GM18505 (cell line): ENCODE results near the gene PTPRD.
"Not testable (repeated sequence)": the region's sequence is repeated elsewhere in the genome, so short reads cannot be mapped to it uniquely, and the experiment has no call there.

ENCODE experiments used
- ATAC-seq: cut with Tn5 transposase; IDR thresholded peaks from one replicate; pipeline ENCODE4 v1.9.1; 2021; ENCODE audit not compliant: unreplicated experiment
- POLR2A ChIP-seq: IDR thresholded peaks from 4 replicates; pipeline ENCODE4 v1.6.1; 2011; ENCODE audit warnings: borderline replicate concordance; ENCODE audit not compliant: insufficient read depth, insufficient read length; ENCODE audit errors: extremely low read depth

PTPRD gene

DNA sequence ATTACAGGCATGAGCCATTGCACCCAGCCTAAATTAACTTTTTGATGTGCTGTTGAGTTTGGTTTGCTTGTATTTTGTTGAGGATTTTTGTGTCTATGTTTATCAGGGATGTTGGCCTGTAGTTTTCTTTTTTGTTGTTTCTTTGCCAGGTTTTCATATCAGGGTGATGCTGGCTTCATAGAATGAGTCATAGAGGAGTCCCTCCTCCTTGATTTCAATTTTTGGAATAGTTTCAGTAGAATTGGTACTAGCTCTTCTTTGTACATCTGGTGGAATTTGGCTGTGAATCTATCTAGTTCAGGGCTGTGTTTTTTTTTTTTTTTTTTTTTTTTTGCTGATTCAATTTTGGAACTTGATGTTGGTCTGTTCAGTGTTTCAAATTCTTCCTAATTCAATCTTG, 1648.9 kb downstream of the PTPRD start:
- TF ChIP-seq POLR2A: no peak

DNA sequence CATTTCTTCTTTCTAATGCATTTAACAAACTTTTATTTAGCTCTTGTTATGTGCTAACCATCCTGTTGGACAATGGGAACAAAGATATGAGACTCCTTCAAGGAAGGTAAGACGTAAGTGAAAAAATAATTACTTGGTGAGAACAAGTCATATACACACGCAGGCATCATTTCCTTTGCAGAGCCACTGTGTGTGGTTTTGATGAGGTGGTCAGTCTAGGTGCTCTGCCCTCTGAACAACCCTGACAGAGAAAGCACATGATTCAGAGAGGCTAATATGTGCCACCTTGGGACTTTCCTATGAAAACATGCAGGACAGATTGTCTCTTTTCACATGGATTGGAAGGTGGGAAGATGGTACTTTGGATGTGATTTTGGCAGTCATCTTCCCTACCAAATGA, 1650.7 kb downstream of the PTPRD start:
- ATAC-seq: no peak
- no peak for TF ChIP-seq POLR2A

More for the DNA sequence above, 1648.9 kb downstream of the PTPRD start:
- ATAC-seq: no peak

DNA sequence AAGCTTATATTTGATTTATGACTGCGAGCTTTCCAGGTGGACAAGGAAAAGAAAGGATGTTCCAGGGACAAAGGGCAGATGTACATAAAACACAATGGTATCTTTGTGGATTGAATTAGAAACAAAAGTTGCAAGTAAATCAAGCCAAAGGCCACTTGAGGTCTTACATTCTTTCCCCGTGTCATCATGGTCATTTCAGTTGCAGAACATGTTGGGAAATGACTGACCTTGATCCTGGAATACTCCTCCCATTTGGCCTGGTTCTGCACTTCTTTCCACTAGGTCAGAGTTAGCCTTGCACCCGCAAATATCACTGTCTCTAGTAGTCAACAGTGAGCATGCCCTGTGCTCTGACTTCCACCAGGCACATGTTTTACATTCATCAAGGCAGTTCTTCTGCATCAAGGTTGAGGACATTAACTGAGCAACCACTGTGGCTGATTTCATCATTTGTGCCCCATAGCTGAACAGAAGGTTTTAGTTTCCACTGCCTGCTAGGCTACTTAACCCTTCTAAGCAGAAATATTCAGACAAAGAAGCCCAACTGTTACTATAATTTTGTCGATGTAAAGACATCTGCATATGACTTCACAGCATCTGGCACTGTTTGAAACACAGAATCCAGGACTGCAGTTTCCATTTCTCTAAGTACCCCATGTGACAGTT, 1651.5 kb downstream of the PTPRD start:
- no peak for ATAC-seq
- no peak for TF ChIP-seq POLR2A

DNA sequence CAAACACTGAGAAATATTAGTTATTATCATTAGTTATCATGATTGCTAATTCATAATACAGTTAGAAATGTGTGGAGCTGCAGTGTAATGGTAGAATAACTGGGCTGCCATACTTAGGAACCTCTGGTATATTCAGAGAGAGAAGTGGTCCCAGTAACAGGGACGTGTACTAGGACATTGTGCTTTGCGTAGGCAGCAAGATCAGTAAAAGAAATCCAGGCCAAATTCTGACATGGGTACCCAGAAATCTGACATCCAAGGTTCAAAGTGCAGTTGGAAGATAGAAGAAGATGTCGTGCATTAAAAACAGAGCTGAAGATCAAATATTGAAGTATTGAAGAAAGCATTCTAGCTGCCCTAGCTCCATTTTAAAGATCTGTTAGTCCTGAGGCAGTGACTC, 1652.5 kb downstream of the PTPRD start:
- no peak for TF ChIP-seq POLR2A
- ATAC-seq: no peak

DNA sequence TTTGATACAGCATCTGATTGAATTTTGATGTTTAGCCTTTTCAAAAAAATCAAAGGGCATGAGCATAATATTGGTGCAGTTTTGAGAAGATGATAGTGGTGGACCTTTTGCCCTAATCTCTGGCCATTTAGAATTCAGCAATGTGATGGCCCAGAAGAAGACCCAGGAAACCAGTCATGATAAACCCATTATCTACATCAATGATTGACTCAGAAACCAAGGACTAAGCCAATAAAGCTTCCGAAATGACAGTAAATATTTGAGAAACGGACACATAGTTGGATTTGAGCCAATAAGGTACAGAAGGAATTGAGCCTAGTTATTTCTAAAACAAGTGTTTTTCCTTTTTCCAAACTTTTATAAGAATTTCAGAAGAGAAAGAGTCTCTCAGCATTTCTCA, 1654.4 kb downstream of the PTPRD start:
- no peak for ATAC-seq
- TF ChIP-seq POLR2A: no peak

DNA sequence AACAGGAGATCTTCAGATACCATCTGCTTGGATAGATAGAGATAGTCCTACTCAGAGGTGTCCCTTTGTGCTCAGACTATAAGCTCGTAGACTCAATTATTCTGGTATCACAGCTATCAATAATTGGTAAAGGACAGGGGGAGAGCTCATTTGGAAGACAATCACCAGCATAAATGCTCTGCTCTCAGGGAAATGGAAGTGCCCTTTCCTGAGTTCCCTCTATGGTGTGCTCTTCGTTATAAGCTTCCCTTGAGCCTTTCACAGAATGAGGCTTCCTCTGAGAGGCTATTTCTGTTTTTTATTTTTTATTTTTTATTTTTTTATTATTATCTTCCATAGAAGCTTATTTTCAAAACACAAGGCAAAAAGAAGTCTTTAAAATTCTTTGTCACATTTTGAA, 1657.5 kb downstream of the PTPRD start:
- no peak for TF ChIP-seq POLR2A
- no peak for ATAC-seq

DNA sequence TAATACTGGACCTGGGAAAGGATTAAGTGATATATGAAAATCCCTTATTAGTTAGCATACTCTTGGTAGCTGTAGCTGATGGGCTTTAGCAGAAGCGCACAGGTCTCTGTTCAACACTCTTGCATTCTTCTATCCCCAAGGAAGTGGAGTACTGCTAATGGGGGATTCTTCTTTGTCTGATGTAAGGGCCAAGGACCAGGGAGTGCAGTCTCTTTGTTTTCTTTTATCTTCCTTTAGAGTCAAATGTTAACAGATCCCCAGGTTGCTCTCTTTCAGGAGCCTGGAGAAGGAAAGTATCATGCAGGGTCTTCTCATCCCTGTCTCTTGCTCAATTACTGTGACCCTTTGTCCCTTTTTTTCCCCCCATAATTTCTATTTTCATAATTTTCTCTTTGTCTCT, 1666.3 kb downstream of the PTPRD start:
- TF ChIP-seq POLR2A: no peak
- no peak for ATAC-seq

DNA sequence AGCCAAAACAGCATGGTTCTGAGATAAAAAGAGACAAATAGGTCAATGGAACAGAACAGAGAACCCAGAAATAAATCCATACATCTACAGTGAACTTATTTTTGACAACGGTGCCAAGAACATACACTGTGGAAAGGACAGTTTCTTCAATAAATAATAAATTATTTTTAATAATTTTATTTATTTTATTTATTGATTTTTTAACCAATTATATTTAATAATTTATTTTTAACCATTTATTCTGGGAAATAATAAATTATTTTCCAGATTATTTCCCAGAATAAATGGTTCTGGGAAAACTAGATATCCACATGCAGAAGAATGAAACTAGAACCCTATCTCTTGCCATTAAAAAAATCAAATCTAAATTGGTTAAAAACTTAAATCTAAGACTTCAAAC, 1669.4 kb downstream of the PTPRD start:
- no peak for TF ChIP-seq POLR2A
- ATAC-seq: no peak

DNA sequence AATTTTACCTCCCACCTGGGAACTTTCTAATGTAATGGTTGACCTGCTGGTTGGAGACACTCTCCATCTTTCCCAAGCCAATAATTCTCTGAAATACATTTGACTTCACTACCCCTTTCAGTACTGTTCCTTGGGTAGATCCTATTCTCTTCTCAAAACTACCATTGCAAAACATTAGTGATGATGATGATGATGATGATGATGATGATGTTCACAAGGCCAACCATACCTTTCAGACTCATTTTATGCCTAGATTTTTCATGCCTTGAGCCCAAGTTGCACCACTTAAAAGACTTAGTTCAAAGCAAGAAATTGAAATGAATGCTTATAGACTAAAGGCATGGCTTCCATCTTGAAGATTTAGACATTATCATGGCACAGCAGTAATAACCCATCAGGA, 1672.2 kb downstream of the PTPRD start:
- TF ChIP-seq POLR2A: no peak
- no peak for ATAC-seq

DNA sequence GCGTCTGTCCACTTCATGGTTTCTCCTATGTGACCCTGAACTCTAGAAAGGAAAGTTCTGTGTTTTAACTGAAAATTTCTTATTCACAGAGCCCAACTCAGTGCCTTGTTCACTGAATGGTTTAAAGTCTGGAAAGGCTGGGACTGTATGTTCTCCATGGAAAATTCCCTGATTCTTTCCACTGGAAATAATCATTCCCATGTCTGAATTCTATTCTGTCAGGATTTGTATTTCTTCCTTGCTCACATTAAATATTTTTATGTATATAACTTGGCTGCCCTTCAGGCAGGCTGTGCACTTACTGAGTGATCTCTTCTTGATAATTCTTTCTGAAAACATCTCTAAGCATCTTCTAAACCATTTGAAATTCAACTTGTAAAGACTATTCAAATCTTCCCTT, 1686.3 kb downstream of the PTPRD start:
- no peak for ATAC-seq
- TF ChIP-seq POLR2A: no peak

DNA sequence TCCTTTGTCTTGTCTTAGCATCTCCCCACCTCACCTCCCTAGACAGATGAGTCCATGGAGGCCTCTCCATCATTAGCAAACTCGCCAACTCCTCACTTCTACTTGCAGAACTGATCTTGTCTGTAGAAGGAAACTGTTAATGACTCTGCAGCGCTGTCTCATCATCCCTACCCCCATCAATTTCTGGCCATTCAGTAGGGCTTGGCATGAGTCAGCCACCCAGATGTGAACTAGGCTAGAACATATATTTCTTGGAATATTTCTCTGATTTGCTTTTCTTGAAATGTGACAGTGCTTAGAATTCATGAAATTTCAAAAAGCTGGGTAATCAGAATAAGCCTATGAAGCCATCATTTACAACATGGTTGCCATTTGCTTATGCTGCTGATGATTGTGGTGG, 1688.2 kb downstream of the PTPRD start:
- no peak for TF ChIP-seq POLR2A
- no peak for ATAC-seq

DNA sequence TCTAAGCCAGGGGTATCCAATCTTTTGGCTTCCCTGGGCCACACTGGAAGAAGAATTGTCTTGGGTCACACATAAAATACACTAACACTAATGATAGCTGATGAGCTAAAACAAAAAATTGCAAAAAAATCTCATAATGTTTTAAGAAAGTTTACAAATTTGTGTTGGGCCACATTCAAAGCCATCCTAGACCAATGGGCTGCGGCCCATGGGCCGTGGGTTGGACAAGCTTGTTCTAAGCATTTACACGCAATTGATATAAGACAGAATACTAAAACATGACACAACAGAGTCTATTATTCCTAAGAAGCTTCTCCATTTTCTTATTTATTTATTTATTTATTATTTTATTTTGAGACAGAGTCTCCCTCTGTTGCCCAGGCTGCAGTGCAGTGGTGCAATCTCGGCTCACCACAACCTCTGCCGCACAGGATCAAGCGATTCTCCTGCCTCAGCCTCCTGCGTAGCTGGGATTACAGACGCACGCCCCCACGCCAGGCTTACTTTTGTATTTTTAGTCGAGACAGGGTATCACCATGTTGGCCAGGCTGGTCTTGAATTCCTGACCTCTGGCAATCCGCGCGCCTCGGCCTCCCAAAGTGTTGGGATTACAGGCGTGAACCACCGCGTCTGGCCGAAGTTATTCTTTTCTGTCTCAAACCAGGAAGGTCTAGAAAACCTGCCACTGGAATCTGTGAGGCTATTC, 1692.2 kb downstream of the PTPRD start:
- not testable (repeated sequence) for ATAC-seq

DNA sequence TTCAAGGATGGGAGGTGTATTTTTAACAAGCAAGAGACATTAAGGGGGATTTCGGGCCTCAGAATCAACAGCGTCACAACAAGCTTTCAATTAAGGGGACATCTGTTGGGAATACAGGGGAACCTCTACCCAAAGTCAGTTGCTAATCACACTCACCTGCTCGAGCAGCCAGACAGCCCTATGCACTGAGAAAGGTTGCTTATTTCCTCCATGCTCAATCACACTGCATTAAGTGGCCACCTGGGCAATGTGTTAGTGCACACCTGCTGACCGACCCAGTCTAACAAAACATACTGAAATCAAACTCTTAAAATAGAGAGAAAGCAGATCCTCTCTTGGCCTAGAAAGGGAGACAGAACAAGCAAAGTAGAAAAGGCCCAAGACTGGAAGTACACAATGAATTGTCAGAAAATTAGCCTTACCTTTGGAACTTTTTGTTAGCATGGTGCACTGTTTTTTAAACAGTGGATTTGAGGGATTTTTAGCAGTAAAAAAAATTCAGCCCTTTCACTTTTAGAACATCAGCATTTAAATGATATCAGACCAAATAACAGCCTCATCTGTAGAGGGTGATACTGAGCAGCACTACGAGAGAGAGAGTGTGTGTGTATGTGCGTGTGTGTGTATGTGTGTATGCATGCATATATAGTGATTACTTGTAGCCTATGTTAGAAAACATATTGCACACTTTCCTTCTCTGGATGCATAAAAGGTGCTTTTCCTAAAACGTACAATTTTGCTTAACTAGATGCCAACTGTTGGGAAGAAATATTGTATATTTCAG, 1694.7 kb downstream of the PTPRD start:
- TF ChIP-seq POLR2A: no peak
- ATAC-seq: no peak

DNA sequence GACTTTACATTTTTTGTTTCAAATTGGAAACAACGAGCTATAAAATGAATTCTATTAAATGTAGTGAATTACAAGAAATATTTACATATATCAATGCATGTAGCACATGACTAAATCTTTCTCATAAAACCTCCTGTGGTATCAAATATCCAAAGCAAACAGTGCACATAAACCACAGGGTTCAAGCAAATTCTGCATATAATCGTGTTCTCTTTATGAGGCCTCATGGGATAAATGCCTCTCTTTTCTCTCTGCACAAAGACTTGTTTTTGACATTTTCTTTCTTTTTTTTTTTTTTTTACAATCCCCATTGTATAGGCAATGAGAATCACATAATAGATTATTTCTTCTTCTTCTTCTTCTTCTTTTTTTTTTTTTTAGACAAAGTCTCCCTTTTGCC, 1696.0 kb downstream of the PTPRD start:
- no peak for ATAC-seq
- no peak for TF ChIP-seq POLR2A

DNA sequence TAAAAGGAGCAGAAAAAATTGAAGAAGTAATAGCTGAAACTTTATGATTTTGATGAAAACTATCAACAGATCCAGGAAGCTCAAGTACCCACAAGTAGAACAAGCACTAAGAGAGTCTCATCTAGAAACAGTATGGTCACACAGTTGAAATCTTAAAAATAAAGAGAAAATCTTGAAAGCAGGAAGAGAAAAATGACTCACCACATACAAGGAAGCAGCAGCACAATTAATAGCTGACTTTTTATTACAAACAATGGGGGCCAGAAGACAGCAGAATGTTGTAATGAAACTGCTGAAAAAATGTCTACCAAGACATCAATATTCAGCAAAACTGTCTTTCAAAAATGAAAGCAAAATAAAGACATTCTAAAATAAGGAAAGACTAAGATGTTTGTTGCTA, 1704.9 kb downstream of the PTPRD start:
- no peak for TF ChIP-seq POLR2A
- no peak for ATAC-seq

DNA sequence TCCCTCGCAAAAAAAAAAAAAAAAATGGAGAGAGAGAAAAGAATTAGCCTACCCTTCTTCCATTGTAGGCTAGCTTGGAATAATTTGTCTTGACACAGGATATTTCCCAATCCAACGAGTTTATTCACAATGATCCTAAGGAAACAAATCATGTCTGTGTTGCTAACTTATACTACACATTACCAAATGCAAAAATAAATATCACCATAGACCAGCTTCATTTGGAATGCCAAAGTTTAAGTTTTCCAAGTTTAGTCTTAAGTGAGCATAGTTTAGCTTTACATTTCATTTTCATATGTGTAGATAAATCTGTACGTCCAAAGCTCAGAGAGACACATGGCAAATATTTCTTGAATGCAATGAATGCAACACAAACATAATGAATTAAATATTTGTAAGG, 1707.1 kb downstream of the PTPRD start:
- no peak for ATAC-seq
- TF ChIP-seq POLR2A: no peak
